HG03571 (cell line): Measurements from ENCODE around the gene SLC15A1.
"Not testable (repeated sequence)": the region's sequence is repeated elsewhere in the genome, so short reads cannot be mapped to it uniquely, and the experiment has no call there.

ENCODE experiments used
- ATAC-seq: cut with Tn5 transposase; IDR thresholded peaks from one replicate; pipeline ENCODE4 v1.9.1; 2021; ENCODE audit not compliant: unreplicated experiment

SLC15A1 gene

DNA sequence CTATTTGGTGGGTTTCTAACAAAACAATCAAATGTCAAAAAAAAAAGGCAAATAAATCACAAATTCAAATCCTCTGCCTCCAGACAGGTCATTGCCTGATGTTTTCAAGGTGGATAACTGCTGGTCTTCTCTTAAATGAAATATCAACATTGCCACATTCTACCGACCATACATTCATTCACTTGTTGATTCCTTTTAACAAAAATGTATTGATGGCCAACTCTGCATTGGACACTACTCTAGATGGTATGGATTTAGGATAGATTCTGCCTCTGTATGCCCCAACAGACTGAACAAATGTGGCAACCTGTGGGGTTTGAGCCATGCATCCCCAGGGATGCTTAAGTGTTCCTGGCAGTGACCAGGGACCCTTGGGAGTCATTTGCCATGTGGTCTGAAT is 88.0 kb downstream of the SLC15A1 start:
- ATAC-seq, result no peak

DNA sequence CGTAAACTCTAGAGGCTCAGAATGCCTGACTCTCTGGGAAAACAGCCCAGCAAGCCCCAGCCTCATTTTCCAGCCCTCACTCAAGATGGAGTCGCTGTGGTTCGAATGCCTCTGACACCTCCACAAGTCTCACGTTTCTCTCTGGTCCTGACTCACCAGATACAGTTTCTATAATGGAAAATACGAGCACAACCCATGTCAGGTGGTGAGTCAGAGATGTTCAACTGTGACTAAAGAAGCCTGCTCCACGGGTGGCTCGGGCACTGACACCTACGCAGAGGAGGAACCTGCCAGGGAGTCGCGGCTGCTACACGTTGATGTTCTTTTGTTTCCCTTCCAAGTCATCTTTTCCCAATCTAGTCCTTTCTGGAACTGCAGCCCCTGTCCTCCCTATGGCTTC is 88.4 kb downstream of the SLC15A1 start:
- ATAC-seq, result no peak

- no peak for ATAC-seq
Observed at GRCh38 chr13:98658131-98658530, 94.3 kb downstream of the SLC15A1 start.

DNA sequence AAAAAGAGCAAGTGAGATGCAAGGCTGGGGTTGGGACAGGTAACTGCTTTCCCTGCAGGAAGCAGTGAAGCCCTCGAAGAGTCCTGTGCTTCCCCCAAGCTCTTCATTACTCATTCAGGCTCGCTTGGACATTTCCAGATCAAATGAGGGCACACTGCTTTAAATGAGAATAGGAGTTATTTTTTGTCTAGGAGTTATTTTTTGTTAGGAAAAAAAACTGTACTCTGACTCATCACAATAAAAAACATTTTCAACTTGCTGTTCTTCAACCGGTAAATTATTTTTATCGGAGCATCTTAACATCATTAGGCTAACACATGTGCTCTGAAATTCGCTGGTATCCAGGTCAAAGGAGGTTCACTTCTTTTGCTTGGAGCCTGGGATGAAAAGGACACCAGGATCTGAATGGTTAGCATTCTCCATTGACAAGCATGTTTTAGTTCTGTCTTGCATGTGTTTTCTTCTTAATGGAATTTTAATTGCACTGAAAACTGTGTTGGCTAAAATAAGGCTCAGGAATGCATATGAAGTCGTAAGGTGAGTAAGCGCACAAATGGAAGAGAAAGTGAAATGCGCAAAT is 94.9 kb downstream of the SLC15A1 start:
- ATAC-seq, result no peak

GRCh38 chr13:98656223-98656622 is 96.2 kb downstream of the SLC15A1 start:
- ATAC-seq, result no peak

DNA sequence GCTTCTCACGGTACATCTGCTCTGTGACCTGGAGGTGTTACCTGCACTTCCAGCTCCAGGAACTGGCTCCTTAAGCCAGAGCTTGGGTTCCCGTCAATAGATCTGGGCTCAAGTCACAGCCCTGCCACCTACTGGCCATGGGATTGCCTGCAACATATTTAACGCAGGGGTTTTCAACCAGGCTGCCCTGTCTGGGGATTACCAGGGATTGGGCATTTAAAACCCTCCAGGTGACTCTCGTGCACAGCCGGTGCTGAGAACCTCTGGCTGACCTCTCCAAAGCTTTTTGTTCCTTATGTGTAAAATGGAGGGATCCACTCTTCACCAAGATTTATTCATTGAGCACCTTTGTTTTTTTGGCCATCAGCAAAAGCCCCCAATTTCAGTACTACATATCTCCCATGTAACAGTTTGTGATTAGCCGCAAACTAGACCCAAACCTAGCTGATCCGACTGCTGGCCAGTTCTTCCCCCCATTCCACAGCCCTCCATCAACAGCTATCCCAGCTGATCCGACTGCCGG is 98.9 kb downstream of the SLC15A1 start:
- ATAC-seq, result peak; percentile 86

DNA sequence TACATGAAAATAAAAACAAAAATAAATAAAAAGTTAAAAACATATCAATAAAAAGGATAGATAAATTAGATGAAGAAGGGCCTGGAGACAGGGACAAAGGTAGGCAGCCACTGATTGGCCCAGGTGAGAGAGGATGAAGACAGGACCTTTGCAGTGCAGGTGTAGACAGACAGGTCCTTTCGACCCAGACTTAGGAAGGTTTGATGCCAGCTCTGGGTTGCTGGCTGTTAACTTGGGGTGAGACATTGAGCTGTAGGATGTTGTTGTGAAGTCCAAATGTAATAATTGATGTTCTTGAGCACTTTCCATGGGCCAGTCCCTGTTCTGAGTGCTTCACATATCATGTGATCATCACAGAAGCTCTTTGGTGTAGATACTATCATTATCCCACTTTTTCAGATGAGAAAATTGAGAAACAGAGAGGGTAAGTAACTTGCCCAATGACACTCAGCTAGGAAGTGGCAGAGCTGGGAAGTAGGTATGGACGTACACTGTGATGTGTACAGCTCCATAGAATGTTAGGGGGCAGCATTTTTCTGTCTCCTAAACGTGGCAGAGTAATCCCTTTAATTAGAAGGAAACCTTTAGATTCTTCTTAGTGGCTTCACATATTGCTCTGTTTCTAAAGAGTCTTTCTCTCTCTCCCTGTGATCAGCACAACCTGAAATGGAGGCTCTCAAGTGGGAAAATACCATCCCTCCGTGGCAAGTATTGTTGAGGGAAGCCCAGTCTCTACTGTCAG is 99.6 kb downstream of the SLC15A1 start:
- ATAC-seq, result no peak

DNA sequence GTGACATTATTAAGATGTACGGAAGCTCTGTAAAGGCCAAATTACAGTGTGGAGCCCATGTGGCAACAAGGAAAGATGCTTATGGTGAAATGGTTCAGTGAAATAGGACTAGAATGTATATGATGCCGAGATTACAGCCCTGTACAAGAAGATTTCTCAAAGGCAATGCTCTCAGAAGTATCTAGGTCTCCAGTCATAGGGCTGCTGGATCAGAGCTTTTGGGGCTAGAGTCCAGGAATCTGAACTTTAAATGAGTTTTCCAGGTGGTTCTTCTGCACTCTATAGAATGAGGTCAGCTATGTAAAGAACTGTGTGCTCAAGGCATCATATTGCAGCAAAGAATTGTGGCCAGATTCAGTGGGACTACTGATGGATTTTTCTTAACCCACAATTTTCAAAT is 100.2 kb downstream of the SLC15A1 start:
- ATAC-seq, result no peak

DNA sequence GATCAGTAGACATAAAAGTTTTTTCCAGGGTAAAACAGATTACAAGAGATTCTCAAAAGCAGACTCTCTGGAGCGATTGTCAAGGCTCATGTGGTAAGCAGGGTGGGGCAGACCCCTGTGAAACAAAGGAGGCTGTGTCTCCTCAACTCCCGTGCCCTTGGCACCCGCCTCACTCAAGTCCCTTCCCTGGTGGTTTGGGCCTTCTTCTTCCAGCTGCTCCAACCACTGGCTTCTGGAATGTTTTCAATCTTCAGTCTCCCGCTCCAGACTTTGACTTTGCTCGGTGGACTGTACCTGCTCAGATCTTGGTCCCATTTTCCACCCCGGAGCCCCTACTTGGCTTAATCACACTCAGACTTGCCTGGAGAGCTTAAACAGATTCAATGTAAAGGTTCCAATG is 100.7 kb downstream of the SLC15A1 start:
- no peak for ATAC-seq

DNA sequence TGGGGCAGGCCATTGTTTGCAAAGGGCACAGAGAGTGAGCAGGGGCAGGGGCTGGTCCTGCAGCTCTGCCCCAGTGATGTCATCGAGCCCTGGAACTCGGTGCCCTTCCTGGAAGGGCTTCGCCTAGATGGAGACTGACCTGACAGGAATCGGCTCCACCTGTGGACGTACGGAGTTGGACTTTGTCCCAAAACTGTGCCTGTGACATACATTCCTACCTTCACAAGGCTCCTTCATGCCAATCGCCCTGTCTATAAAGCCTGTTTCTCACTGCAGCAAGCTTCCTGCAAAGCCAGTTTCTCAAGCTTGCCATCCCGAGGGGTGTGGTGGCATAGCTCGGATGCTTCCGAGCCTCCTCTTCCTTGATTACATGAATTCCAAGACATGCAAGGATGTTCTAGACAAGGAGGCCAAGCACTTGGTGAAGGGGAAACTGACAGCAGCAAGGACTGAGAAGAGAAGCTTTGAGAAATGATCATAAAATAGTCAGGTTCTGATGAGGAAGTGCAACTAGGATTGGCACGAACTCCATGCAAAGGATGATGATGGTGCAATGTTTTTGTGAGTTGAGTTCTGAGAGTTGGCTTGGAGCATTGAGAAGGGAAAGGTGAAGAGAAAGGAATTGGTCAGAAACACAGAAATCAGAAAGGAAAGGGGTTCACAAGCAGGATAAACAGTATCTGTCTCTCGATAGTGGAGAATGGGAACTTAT is 101.9 kb downstream of the SLC15A1 start:
- no peak for ATAC-seq

- no peak for ATAC-seq
Observed at GRCh38 chr13:98649861-98650260, 102.6 kb downstream of the SLC15A1 start.

DNA sequence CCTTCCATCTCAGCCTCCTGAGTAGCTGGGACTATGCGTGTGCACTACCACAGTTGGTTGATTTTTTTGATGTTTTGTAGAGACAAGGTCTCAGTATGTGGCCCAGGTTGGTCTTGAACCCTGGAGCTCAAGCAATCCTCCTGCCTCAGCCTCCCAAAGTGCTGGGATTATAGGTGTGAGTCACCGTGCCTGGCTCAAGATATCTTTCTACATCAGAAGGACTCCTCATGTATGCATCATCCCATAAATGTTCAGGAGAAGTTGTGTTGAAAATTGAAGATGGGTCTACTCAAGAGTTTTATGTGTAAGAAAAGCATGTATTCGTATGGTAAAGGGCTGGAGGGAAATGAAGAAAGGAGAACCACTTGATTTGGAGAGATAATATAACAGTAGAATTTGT is 103.8 kb downstream of the SLC15A1 start:
- ATAC-seq, result no peak

DNA sequence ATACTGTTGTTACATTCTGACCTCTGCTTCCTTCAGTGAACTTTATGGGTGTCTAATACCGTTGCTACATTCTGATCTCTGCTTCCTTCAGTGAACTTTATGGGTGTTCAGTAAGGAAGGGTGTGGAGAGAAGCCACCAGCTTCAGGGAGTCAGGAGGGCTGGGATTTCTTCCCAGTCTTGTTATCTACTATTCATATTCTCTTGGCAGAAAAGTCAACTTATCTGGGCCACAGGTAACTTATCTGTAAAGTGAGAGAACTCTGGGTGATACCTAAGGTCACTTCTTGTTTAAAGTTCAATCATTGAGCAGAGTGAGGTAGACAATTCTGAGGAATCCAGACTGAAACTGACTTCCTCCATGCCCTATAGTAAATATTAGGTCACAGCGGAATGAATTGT is 104.3 kb downstream of the SLC15A1 start:
- no peak for ATAC-seq

DNA sequence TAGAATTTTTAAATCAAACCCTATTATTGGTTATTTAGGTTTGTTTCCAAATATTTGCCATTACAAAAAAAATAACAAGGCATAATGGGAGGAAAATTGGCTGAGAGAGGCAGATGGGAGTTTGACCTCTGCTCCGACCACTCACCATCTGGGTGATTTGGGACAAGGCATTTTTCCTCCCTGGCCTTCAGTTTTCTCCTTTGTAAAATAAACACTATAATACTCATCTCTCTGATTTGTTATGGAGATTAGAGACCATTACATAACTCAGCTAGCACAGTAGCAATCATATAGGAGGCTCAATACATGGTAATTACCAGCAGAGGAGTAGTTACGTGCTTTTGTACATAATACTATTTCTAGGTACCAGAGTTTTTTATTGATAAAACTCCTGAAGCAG is 105.4 kb downstream of the SLC15A1 start:
- no peak for ATAC-seq

DNA sequence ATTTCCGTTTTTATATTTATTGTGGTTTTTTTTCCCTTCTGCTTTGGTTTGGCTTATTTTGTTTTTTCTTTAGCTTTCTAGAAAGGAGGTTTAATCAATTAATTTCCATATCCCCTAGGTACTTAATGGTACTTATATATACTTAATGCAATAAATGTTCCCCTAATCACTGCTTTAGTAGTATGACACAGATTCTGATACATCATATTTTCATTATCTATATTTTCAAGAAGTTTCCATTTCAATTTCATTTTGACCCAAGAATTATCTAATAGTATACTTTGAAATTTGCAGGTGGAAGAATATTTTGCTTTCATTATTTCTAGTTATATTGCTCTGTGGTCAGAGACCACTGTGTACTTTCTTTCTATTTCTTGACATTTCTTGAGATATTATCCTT is 109.0 kb downstream of the SLC15A1 start:
- ATAC-seq, result no peak

DNA sequence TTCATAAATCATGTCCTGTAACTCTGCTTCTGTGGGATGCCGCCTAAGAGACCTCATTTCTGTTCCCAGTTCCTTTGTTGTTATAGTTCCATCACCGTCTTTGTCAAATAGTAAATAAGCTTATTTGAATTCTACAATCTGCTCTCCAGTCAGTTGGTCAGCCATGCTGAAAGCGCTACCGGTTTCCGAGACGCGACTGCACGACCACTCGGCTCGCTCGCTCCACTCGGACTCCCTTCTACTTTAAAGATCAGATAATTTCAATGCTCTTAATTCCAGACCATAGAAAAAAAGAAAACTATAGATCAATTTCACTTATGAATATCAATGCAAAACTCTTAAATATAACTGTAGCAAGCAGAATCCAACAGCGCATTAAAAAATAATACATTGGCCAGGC is 111.4 kb downstream of the SLC15A1 start:
- ATAC-seq, result no peak

- not testable (repeated sequence) for ATAC-seq
Observed at GRCh38 chr13:98639785-98640184, 112.7 kb downstream of the SLC15A1 start.

- ATAC-seq, result not testable (repeated sequence)
Observed at GRCh38 chr13:98638352-98638751, 114.1 kb downstream of the SLC15A1 start.
